HG02678 (cell line): ENCODE results near the gene SELENOH.

Experiments
- ATAC-seq: cut with Tn5 transposase; IDR thresholded peaks from one replicate; pipeline ENCODE4 v1.9.1; 2021; ENCODE audit warnings: mild to moderate bottlenecking, moderate library complexity; ENCODE audit not compliant: unreplicated experiment

The SELENOH gene

DNA sequence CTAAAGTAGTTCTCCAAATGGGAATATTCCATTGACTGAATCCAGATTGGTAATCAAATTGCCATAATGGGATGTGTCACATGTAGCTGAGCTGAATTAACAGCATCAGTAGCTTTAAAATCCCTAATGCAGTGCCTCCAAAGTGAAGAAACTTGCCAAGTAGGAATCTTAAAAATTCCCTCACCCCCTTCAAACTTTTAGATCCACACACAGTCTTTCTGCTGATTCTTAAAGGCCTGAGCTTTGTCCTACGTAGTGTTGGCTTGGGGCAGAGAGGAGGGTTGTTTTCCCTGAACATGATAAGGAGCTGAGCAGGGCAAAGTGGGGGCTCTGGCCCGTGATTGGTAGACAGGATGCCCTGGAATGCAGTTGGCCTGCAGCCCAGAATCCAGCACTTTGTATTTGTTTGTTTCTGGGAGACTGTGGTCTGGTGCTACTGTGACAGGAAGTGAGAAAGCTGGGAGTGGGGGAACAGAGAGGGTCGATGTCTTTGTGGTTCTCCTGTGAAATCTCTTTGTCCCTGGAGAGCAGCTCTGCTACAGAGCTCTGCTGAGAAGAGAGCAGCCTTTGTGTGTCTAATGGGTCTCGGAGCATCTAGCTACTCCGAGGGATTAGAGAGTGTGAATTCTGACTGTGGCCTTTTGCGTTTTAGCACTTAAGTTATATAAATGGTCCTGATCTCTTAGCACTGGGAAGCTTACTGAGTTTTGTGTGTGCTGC is 37.2 kb downstream of the SELENOH start:
- ATAC-seq: no peak

DNA sequence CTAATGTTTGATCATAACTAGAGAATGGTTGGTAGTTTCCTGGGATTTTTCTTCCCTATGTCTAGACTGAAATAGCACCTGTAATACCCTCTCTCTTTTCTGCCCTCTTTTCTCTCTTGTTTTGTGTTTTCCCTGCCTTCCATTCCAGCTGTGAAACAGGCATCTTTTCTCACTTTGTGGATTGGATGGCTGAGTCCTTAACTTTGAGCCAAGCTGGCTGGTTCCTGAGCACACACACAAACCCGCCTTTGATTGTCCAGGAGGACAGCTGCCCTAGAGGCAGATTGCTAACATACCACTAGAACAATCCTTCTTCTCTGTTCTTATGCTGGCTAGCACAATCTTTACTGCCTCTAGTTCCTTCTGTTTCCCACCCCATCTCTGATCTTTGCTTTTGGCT is 38.0 kb downstream of the SELENOH start:
- ATAC-seq: no peak

DNA sequence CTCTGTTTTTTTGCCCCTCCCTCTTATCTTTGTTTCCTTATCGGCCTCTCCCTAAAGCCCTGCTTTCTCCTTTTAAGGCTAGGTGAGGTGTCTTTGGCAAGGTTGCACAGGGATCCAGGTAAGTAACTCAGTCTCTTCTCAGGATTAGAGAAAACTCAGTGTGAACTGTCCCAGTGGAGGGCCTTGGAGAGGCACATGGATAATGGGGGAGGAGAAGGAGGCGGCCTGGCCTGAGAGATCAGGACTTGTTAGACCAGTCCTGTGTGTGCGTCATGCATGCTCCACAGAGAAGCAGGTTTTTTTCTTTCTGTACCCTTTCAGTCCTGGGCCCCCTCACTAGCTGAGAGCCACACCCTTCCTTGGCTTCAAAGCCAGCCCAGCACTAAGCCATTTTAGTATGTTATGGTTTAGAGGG is 40.2 kb downstream of the SELENOH start:
- no peak for ATAC-seq

DNA sequence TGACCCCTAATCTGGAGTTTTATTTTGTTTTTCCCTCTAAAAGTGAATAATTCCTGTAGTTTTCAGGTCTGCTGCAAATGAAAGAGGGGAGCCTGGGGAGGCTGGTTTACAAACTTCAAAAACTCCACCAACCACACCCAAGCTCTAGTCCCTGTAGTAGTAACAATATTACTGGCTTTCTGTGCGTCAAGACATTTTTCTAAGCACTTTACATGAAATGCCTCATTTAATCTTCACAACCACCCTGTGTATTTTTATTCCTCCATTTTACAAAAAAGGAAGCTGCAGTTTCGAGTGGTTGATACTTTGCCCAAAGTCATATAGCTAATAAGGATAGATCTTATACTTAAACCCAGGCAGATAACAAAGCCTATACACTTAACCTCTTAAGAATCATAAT is 43.8 kb downstream of the SELENOH start:
- ATAC-seq: peak; percentile 43

DNA sequence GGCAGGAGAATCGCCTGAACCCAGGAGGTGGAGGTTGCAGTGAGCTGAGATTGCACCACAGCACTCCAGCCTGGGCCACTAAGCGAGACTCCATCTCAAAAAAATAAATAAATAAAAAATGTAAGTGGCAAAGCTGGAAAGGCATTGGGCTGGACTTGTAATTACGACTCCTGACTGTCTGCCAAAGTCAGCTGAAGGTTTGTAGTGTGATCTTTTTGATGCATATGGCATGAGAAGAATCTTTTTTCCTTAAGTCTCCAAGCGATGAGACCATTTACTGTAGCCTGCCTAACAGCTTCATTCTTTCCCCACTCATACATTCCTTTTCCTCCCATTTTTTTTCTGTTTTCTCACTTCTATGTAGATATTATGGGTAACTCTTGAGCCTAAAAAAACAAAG is 45.1 kb downstream of the SELENOH start:
- no peak for ATAC-seq

DNA sequence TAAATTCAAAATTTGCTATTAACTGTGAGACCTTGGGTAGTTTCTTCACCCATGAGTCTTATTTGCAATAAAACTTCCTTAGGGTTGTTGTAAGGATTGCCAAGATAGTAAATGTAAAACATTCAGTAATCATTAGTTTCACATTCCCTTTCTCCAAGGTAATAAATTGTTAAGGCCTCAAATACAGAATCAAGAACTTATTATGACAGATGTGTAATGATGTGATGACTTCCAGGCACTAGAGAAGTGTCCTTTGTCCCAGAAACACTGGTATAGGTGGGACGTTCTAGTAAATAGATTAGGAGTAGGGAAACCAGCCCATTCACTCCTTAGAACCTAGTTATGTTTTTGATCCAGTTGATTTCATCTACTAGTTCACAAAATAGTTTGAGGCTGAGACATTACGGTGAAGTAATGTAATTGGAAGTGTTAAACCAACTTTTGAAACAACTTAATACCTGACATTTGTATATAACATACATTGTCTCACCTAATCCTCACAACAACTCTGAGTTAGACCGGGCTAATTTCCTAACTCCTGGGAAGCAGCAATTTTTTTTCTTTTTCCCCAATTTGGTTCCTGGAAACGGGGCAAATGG is 45.8 kb downstream of the SELENOH start:
- ATAC-seq: no peak

DNA sequence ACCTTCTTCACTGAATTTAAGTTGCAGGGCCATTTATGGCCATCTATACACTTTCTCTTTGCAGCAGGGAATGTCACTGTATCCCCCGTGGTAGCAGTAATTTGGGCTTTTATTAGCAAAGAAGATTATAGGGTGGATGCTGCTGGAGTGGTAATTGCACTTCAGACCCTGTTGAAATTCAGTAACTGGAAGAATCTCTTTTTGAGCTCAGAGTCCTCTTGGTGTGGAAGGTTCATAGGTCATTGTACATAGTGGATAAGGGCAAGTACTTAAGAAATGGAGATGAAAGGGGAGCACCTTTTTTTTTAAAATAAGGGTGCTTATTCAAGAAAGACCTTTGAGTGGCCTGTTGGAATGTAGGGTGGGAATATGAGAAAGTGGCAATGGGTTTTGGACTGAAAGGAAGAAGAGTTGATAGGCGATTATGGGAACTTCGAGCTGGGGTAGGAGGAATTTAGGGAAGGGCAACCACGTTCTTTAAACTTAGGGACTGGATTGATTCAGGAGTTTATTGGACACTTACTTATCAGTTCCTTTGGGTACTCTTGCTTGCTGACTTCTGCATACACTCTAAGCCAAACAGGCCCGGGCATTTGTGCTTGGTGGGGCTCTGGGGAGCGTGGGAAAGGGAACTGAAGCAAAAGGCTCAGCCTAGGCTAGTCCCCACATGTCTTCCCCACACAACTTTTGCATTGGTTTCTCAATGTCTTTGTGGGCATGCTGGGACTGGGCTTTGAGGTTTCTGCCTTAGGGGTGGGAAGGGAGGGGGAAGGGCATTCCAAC is 46.8 kb downstream of the SELENOH start:
- ATAC-seq: peak; percentile 39

DNA sequence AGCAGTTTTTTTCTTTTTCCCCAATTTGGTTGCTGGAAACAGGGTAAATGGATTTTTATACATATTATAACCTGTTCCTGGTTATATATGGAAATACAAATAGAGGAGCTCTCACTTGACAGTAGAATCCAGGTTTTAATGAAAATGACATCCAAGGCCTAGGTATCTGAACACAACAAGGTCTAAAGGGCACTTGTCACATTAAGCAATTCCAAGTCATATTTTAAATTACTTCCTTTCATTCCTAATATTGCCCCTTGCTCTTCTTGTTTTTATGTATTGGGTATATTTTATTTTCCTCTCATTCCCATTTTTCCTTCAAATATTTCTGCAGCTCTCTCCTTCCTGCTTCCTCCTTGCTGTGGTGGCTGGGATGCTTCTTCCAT is 47.4 kb downstream of the SELENOH start:
- no peak for ATAC-seq

DNA sequence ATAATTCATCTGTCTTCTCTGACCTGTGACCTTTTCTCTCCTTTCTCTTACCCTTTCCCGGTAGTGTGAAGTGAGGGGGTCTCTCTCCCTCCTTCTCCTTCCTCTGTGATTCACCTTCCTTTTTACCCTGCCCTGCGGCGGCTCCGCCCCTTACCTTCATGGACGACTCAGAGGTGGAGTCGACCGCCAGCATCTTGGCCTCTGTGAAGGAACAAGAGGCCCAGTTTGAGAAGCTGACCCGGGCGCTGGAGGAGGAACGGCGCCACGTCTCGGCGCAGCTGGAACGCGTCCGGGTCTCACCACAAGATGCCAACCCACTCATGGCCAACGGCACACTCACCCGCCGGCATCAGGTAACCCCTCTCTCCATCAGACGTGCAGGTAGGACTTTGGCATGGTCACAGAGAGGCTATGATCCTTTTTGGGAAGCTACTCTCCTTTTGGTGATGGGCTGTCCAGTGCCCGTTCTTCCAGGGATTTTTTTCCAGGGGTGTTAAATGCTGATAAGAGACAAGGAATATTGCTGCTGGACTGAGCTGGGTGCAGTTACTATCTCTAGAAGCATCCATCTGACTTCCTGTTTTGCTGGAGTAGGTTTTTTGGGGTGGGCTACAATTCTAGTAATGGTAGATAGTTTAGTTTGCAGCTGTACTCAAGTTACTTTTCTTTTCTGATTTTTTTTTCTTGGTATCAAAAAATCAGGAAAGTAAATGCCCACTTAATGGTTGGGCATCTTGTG is 50.2 kb downstream of the SELENOH start:
- ATAC-seq: no peak

DNA sequence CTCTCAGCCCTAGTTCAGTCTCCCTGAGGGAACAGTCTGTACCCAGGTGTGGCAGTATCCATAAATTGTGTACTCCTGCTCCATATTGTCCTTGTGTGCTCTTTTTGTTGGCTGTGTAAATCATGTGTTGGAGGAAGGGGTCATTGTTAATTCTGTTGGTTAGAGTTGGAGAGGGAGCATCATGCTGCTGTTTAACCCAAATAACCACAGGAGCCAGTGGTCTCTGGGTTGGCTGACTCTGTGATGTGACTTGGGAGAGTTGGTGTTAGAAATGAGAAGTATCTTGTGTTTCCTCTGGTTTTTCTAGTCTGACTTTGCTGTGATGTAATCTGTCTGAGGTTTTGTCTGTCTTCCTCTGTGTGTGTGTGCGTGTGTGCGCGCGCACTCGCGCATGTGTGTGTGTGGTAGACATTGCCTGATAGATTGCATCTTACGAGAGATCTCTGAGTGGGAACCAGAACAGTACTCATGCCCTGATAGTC is 50.8 kb downstream of the SELENOH start:
- ATAC-seq: peak; percentile 83

DNA sequence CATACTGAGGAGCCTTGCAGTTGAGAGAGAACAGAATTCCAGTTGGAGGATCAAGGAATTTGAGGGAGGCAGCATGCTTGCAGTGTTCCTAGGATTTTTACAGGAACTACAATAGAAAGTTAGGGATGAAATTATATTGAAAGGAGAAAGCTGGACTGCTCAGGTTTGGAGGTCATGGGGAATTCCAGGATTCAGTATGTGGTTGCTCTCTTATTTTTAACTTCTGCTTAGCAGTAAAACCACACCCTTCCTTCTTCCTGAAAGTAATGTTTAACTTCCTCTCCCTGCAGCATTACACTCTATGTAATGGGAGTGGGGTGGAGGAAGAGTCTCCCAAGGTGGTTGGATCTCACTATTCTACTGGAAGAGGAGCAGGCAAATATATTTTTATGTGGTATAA is 51.6 kb downstream of the SELENOH start:
- no peak for ATAC-seq
